Measurements from ENCODE around the gene NUDC. TPM values are rescaled to one million over a fixed set of nuclear protein-coding genes. Genes with fewer than 3 reads are reported as not detected.

NUDC gene
- total and polyA plus RNA-seq, 8 donors: 25.6 to 54.1 (median 33.5) TPM

DNA sequence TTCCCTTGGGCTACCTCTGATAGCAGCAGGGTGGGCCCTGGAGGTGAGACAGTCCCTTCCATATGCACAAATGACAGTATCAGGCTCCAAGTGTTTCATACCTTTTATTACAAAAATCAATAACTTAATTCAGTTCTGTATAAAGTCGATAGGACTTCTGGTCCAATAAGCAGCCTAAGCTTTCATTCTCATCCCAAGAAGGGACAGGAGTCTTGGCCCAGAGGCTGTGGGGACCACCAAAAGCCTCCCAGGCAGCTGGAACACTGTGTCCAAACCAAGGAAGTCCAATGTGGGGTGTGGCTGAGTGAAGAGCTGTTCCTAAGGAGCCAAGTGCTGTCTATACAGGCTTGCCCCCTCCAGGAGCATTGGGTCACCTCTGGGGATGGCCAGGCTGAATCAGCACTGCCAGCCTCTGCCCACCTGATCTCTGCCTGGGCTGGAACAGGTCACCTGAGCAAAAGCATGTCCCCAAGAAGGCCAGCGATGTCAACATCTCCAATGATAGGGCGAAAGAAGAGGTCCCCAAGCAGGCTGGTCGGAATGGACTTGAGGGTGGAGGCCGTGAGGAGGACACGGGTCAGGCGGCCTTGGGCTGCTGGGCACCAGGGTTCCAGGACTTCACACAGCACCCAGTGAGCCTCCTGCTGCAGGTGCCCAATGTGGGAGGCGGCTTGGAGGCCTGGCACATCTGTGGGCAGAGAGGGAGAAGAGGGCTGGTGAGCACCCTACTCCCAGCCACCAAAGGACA lies 10.0 kb upstream of the NUDC start:
- H3K27ac ChIP-seq: peak overlapping the region in 2 of 4 donors; percentile 48 to 97
- no peaks in the 10 kb centered on the region for H3K36me3 ChIP-seq
- H3K4me3 ChIP-seq: peak overlapping the region; percentile 27 to 76 (median 64)
- no peaks in the 10 kb centered on the region for H3K27me3 ChIP-seq
- H3K4me1 ChIP-seq: peaks cover 17 to 33% (median 18%) of the 10 kb centered on the region in 3 donors
- DNase-seq: peak in 2 of 6 donors; percentile 50 to 67
- ATAC-seq: no peak
- intact Hi-C loops (cut with DNase I): no loop called here
- WGBS, 2 donors: 14 to 25% methylated on average over 8 of the region's 8 CpGs
- no peak for FAIRE-seq
- H3K9me3 ChIP-seq: no peaks in the 10 kb centered on the region
- TF ChIP-seq CTCF (IDR thresholded peaks at IDR 0.05): no peak

DNA sequence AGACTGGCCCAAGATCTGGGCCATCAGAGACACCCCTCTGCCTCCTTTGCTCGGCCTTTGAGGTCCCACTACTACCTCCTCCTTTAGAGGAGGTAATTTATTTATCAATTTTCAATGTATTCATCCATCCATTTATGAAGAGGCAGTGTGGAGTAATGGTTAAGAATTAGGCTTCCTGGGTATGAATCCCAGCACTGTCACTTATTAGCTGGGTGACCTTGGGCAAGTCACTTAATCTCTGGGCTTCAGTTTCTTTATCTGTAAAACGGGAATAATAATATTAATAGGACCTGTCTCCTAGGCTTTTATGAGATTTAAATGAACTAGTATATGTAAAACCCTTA lies 9.4 kb upstream of the NUDC start:
- no peak for ATAC-seq
- peak overlapping the region in 3 of 4 donors; percentile 95 to 97 (median 96) for H3K27ac ChIP-seq
- no peak for DNase-seq
- no peak for TF ChIP-seq CTCF (IDR thresholded peaks at IDR 0.05)
- no peak for FAIRE-seq
- H3K4me1 ChIP-seq: peaks cover 17 to 36% (median 20%) of the 10 kb centered on the region in 3 donors
- no peaks in the 10 kb centered on the region for H3K9me3 ChIP-seq
- 8 to 20% methylated on average over 2 of the region's 2 CpGs for WGBS, 2 donors
- H3K4me3 ChIP-seq: peak overlapping the region; percentile 27 to 76 (median 64)
- H3K27me3 ChIP-seq: no peaks in the 10 kb centered on the region
- no peaks in the 10 kb centered on the region for H3K36me3 ChIP-seq
- intact Hi-C loops (cut with DNase I): no loop called here

- Histone ChIP-seq H3K27me3 (no peaks in the 10 kb centered on the region), H3K9me3 (no peaks in the 10 kb centered on the region), H3K27ac (peak overlapping the region; percentile 90 to 97 (median 96)), H3K4me1 (peaks cover 17 to 36% (median 20%) of the 10 kb centered on the region in 3 donors), H3K36me3 (no peaks in the 10 kb centered on the region), H3K4me3 (peak overlapping the region; percentile 27 to 76 (median 64))
- ATAC-seq (peak in 3 of 4 donors; percentile 0 to 5 (median 1)), FAIRE-seq (no peak), DNase-seq (no peak)
- intact Hi-C loops (cut with DNase I): no loop called here
- WGBS, 2 donors: 6 to 9% methylated on average over 5 of the region's 5 CpGs
- no peak for TF ChIP-seq CTCF (IDR thresholded peaks at IDR 0.05)
These were observed 8.2 kb upstream of the NUDC start for GRCh38 chr1:26913389-26913753.

DNA sequence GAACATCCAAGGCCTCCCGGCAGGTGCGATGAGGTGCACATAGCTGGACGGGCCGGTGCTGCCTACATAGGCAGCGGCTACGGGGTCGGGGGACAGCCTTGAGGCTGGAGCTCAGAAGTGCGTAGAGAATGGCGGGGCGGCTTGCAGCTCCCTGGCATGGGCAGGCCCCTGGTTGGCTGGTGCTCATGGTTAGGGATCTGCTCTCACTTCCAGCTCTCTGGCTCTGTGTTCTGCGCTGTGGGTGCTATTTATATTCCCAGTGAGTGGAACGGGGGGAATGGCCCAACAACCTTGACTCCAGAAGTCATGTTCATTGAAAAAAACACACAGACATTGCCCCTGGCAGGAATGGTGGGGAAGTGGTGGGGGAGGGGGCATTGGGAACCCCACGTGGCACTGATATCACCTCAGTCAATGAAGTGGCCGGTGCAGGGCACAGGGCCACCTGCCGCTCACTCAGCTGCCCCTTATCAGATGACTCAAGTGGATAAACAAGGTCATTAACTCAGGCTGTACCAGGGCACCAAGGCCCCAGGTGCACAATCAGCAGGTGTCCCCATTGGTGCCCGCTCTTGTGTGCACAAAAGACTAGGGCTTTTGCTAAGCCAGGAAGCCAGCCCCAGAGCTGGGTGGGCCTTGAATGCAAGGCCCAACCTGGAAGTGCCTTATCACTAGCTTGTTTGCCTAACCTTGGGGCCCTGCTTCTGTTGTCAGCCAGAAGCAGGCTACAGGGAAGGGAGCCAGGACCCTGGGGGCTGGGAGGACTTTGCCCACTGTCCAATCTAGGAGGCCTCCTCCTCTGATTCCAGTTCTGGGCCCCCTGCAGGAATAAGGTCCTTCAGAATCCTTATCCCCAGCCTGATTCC lies 7.6 kb upstream of the NUDC start, which contains the start of gene NR0B2:
TSS of gene NR0B2 (minus strand) at position 222 of the 866 bp plus-strand sequence. CDS start at position 187, 35 bp downstream.
- intact Hi-C loops (cut with DNase I): no loop called here
- FAIRE-seq (no peak), DNase-seq (peak; percentile 88 to 99 (median 98)), ATAC-seq (peak; percentile 81 to 87 (median 84))
- no peaks in the 10 kb centered on the region for H3K27me3 ChIP-seq
- H3K9me3 ChIP-seq: no peaks in the 10 kb centered on the region
- WGBS, 2 donors: 5 to 12% methylated on average over 15 to 16 of the region's 16 CpGs
- no peak for TF ChIP-seq CTCF (IDR thresholded peaks at IDR 0.05)
- H3K4me1 ChIP-seq: peaks cover 17 to 36% (median 20%) of the 10 kb centered on the region in 3 donors
- peak within 1 kb of the TSS; percentile 90 to 97 (median 96) for H3K27ac ChIP-seq
- no peaks in the 10 kb centered on the region for H3K36me3 ChIP-seq
- H3K4me3 ChIP-seq: peak within 1 kb of the TSS; percentile 27 to 76 (median 64)
